Activated CD8-positive, alpha-beta T cell treated with anti-CD3 and anti-CD28 coated beads for 36 hours (primary cell): ENCODE measurements around the gene SEMA7A. TPM values are rescaled to one million over a fixed set of nuclear protein-coding genes. Genes with fewer than 3 reads are reported as not detected.

Experiments
- ATAC-seq: fragments of 200-7000 bp; cut with Tn5 transposase; one replicate; pipeline ENCODE4 v1.10.0; 2021; ENCODE audit warnings: mild to moderate bottlenecking, moderate library complexity
- CTCF ChIA-PET: fragments of 350-600 bp; sonication (Branson Sonifier 250); formaldehyde crosslinking; loops from one replicate; lab custom pipeline; 2021; ENCODE audit warnings: antibody characterized with exemption; lab: Charles Lee
- POLR2A ChIA-PET: fragments of 350-600 bp; sonication (Branson Sonifier 250); formaldehyde crosslinking; loops from one replicate; lab custom pipeline; 2021; ENCODE audit warnings: antibody characterized with exemption; lab: Charles Lee
- DNase-seq: peaks from one replicate; pipeline ENCODE4 v3.0.0-alpha.2; 2020
- H3K27ac Mint-ChIP-seq: one replicate; pipeline ENCODE4 v1.8.0; 2021; ENCODE audit warnings: mild to moderate bottlenecking, mixed read lengths
- H3K27me3 Mint-ChIP-seq: one replicate; pipeline ENCODE4 v1.8.0; 2021; ENCODE audit warnings: mixed read lengths
- H3K36me3 Mint-ChIP-seq: one replicate; pipeline ENCODE4 v1.8.0; 2021; ENCODE audit warnings: low read depth, mixed read lengths
- H3K4me1 Mint-ChIP-seq: one replicate; pipeline ENCODE4 v1.8.0; 2021; ENCODE audit warnings: low read depth, mixed read lengths
- H3K4me3 Mint-ChIP-seq: one replicate; pipeline ENCODE4 v1.8.0; 2021; ENCODE audit warnings: mild to moderate bottlenecking, moderate library complexity, mixed read lengths
- H3K9me3 Mint-ChIP-seq: one replicate; pipeline ENCODE4 v1.8.0; 2021; ENCODE audit warnings: mixed read lengths
- intact Hi-C: fragments of 100-400 bp; cut with micrococcal nuclease; formaldehyde crosslinking; loops from one replicate; pipeline ENCODE4 v1.10.0; 2022
- total RNA-seq, 2 experiments: library from RNA; stranded (reverse); gene quantifications; one replicate each; pipeline ENCODE4 v1.2.3, GENCODE V29; 2021
- TF ChIP-seq, protein P1 (sequence below): fragments of 200-600 bp; IDR thresholded peaks from one replicate; pipeline ENCODE4 v1.8.0; 2022; ENCODE audit warnings: antibody characterized with exemption, mild to moderate bottlenecking

The SEMA7A gene
- total RNA-seq, 2 experiments from 2014 or later, result 62.4 TPM

DNA sequence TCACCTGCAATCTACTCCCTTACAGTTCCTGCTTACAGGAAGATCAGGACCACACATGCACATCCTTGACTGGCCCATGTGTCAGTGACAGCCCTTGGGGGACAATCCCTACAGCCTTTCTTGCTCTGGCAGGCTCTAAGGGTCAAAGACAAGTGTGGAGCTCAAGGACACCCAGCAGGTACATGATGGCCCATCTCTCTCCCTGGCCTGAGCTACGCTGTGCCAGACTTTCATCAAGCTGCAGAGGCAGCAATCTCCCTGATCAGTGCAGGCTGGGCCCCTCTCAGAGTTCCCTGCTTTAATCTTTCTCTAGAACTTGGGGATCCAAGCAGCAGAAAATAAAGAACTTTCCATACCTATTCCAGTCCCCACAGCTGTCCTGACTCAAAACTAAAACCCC lies 2.6 kb downstream of the SEMA7A start:
- H3K4me1 Mint-ChIP-seq, result peaks cover 77% of the 10 kb centered on the region
- ChIA-PET CTCF (interaction anchor here (1.0 to 38.4 kb wide), 5 partner anchors 7 to 52 kb away, joined by 3 to 840 read pairs (median 4); no protein-coding TSS in a partner anchor), POLR2A (interaction anchor here (1.1 to 7.3 kb wide), 5 partner anchors 29 to 56 kb away, joined by 3 to 56 read pairs (median 5); no protein-coding TSS in a partner anchor)
- ATAC-seq, result no peak
- H3K4me3 Mint-ChIP-seq, result peak overlapping the region; percentile 93
- H3K27ac Mint-ChIP-seq, result peak overlapping the region; percentile 81
- TF ChIP-seq, protein P1, sequence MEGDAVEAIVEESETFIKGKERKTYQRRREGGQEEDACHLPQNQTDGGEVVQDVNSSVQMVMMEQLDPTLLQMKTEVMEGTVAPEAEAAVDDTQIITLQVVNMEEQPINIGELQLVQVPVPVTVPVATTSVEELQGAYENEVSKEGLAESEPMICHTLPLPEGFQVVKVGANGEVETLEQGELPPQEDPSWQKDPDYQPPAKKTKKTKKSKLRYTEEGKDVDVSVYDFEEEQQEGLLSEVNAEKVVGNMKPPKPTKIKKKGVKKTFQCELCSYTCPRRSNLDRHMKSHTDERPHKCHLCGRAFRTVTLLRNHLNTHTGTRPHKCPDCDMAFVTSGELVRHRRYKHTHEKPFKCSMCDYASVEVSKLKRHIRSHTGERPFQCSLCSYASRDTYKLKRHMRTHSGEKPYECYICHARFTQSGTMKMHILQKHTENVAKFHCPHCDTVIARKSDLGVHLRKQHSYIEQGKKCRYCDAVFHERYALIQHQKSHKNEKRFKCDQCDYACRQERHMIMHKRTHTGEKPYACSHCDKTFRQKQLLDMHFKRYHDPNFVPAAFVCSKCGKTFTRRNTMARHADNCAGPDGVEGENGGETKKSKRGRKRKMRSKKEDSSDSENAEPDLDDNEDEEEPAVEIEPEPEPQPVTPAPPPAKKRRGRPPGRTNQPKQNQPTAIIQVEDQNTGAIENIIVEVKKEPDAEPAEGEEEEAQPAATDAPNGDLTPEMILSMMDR, result no peak
- intact Hi-C loops, result no loop called here
- DNase-seq, result no peak
- H3K36me3 Mint-ChIP-seq, result peaks cover 54% of the 10 kb centered on the region
- H3K27me3 Mint-ChIP-seq, result no peaks in the 10 kb centered on the region
- H3K9me3 Mint-ChIP-seq, result no peaks in the 10 kb centered on the region

DNA sequence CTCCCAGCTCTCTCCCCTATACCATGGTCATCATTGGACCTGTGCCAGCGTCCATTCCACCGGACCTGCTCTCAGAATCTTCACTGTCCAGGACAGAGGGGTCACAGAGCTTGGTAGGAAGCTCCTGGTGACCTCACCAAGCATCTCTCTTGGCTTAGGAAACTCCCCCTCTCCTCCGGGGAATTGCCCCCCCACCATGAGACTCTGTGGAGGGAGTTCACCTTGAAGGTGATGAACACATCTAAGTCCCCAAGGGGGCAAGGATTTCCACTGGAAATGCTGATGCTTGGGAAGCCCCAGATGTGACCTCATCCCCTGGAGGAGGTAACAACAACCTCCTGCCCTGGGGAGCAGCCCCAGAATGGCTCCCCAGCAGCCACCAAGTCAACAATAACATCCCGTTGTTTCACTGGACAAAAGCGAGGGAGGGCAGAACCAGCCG lies 3.2 kb downstream of the SEMA7A start:
- H3K27me3 Mint-ChIP-seq, result no peaks in the 10 kb centered on the region
- peaks cover 57% of the 10 kb centered on the region for H3K36me3 Mint-ChIP-seq
- intact Hi-C loops, result no loop called here
- no peaks in the 10 kb centered on the region for H3K9me3 Mint-ChIP-seq
- H3K4me3 Mint-ChIP-seq, result peak overlapping the region; percentile 93
- H3K4me1 Mint-ChIP-seq, result peaks cover 75% of the 10 kb centered on the region
- TF ChIP-seq, protein P1, result no peak
- H3K27ac Mint-ChIP-seq, result peak overlapping the region; percentile 81
- ChIA-PET CTCF (interaction anchor here (1.0 to 38.4 kb wide), 3 partner anchors 8 to 51 kb away, joined by 3 to 840 read pairs (median 13); no protein-coding TSS in a partner anchor), POLR2A (interaction anchor here (1.3 to 7.3 kb wide), 5 partner anchors 28 to 52 kb away, joined by 3 to 56 read pairs (median 5); no protein-coding TSS in a partner anchor)
- DNase-seq (no peak), ATAC-seq (no peak)

DNA sequence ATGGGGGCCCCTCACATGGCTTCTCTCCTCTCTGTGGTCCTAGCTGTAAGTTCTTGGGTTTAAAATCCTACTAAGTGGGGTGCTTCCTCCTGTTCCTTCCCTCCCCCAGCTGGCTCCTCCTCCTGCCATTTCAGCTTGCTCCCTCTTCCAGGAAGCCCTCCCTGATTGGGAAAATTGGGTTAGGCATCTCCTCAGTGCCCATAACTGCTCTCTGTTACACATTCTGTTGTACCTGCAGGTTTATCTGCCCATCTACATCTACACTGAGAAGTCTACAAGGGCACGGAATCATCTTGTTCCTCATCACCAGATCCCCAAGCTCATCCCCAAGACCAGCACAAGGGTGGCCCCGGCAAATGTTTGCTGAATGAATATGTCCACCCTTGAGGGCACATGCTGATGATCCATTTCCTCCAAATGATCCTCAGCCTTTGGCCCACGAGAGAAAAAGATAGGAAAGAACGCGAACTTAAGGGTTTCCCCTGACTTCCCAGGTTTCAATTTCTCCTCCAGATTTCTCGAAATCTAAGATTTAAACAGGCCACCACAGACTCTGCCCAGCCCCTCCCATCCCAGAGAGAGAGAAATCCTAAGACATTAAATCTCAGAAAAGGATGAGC lies 3.9 kb downstream of the SEMA7A start:
- TF ChIP-seq, protein P1, result no peak

DNA sequence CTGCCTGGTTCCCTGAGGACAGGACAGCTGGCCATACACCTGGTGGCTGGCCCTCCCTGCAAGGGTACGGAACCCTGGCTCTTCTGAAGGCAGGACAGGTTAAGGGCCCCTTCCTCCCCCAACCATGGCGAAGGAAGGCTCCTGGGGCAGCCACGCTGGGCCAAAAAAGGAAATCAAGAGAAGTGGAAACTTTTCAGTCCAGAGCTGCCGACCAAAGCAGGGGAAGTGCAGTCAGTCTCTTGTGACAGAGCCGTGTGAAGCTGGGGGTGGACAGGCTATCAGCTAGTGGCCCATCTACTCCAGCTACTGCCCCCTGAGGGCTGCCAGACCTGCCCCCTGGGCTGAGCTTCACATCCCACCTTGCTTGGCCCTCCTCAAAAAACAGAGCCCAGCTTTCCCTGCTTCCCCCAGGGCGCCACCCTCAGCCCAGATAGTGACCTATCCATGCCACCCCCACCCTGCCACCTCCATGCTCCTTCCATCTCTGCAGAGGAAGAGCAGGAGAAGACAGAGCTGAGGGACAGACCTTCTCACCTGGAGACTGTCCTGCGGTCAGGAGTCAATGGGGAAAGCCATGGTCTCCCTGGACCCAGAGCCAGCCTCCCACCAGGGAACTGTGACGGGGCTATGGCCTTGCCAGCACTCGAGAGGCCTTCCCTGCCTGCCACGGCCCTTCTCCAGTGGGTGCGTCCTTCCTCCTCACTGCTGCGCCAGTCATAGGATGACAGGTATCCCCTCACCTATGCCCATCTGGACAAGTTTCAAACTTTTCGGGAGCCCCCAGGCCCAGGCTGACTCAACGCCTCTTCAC lies 4.6 kb downstream of the SEMA7A start:
- Mint-ChIP-seq H3K36me3 (peaks cover 64% of the 10 kb centered on the region), H3K9me3 (no peaks in the 10 kb centered on the region), H3K27me3 (no peaks in the 10 kb centered on the region), H3K27ac (peak overlapping the region; percentile 81), H3K4me1 (peaks cover 76% of the 10 kb centered on the region), H3K4me3 (peak overlapping the region; percentile 93)
- no peak for DNase-seq
- TF ChIP-seq, protein P1, result no peak
- intact Hi-C loops, result no loop called here
- POLR2A ChIA-PET, result interaction anchor here (1.3 to 7.3 kb wide), 3 partner anchors 27 to 41 kb away, joined by 3 to 56 read pairs (median 4); partner anchors contain the start of gene UBL7
- CTCF ChIA-PET, result interaction anchor here (0.7 to 38.4 kb wide), 5 partner anchors 9 to 50 kb away, joined by 3 to 840 read pairs (median 4); no protein-coding TSS in a partner anchor
- no peak for ATAC-seq

More for the DNA sequence above, 3.9 kb downstream of the SEMA7A start:
- ChIA-PET POLR2A (interaction anchor here (1.3 to 7.3 kb wide), 3 partner anchors 28 to 41 kb away, joined by 3 to 56 read pairs (median 4); partner anchors contain the start of gene UBL7), CTCF (interaction anchor here (0.7 to 38.4 kb wide), 4 partner anchors 9 to 51 kb away, joined by 3 to 840 read pairs (median 8); no protein-coding TSS in a partner anchor)
- Mint-ChIP-seq H3K4me3 (peak overlapping the region; percentile 93), H3K9me3 (no peaks in the 10 kb centered on the region), H3K36me3 (peaks cover 59% of the 10 kb centered on the region), H3K27me3 (no peaks in the 10 kb centered on the region), H3K4me1 (peaks cover 76% of the 10 kb centered on the region), H3K27ac (peak overlapping the region; percentile 81)
- intact Hi-C loops, result no loop called here
- ATAC-seq, result no peak
- no peak for DNase-seq
